ENCODE results near the gene ACTN1.
A peak's percentile ranks its signal among the peaks of the same experiment; 100 is the strongest.
"Not testable (repeated sequence)": the region's sequence is repeated elsewhere in the genome, so short reads cannot be mapped to it uniquely, and the experiment has no call there.

Gene ACTN1

GRCh38 chr14:68986926-68987652 lies 8.0 kb upstream of the ACTN1 start:
- DNase-seq (ENCODE audit: low spot score): no peak

- no peak for DNase-seq (ENCODE audit: low spot score)
These were observed 7.1 kb upstream of the ACTN1 start for GRCh38 chr14:68986225-68986624.

- DNase-seq (ENCODE audit: low spot score): no peak
These were observed 5.6 kb upstream of the ACTN1 start for GRCh38 chr14:68984686-68985085.

- no peak for DNase-seq (ENCODE audit: low spot score)
These were observed 4.1 kb upstream of the ACTN1 start for GRCh38 chr14:68983191-68983590.

GRCh38 chr14:68982581-68982980 lies 3.5 kb upstream of the ACTN1 start:
- DNase-seq (ENCODE audit: low spot score): no peak

- no peak for DNase-seq (ENCODE audit: low spot score)
These were observed 2.5 kb upstream of the ACTN1 start for GRCh38 chr14:68981539-68981976.

- no peak for DNase-seq (ENCODE audit: low spot score)
These were observed 2.0 kb upstream of the ACTN1 start for GRCh38 chr14:68981139-68981538.

- peak; percentile 55 for DNase-seq (ENCODE audit: low spot score)
These were observed 785 bp upstream of the ACTN1 start for GRCh38 chr14:68979722-68980451.

GRCh38 chr14:68978172-68978911 lies 760 bp downstream of the ACTN1 start:
- no peak for DNase-seq (ENCODE audit: low spot score)

- DNase-seq (ENCODE audit: low spot score): no peak
These were observed 1.4 kb downstream of the ACTN1 start for GRCh38 chr14:68977718-68978171.

- DNase-seq (ENCODE audit: low spot score): no peak
These were observed 1.9 kb downstream of the ACTN1 start for GRCh38 chr14:68977180-68977717.

GRCh38 chr14:68976160-68977067 lies 2.7 kb downstream of the ACTN1 start:
- no peak for DNase-seq (ENCODE audit: low spot score)

GRCh38 chr14:68975667-68976066 lies 3.4 kb downstream of the ACTN1 start:
- DNase-seq (ENCODE audit: low spot score): no peak

GRCh38 chr14:68974759-68975347 lies 4.2 kb downstream of the ACTN1 start:
- no peak for DNase-seq (ENCODE audit: low spot score)

GRCh38 chr14:68973639-68974038 lies 5.5 kb downstream of the ACTN1 start:
- no peak for DNase-seq (ENCODE audit: low spot score)

GRCh38 chr14:68973219-68973565 lies 5.9 kb downstream of the ACTN1 start:
- not testable (repeated sequence) for DNase-seq (ENCODE audit: low spot score)

- DNase-seq (ENCODE audit: low spot score): no peak
These were observed 6.4 kb downstream of the ACTN1 start for GRCh38 chr14:68972507-68973218.

- DNase-seq (ENCODE audit: low spot score): no peak
These were observed 7.6 kb downstream of the ACTN1 start for GRCh38 chr14:68971411-68972035.

GRCh38 chr14:68970736-68971135 lies 8.4 kb downstream of the ACTN1 start:
- DNase-seq (ENCODE audit: low spot score): no peak

GRCh38 chr14:68970038-68970612 lies 9.0 kb downstream of the ACTN1 start:
- DNase-seq (ENCODE audit: low spot score): no peak
